HL-60/S4 treated with retinoic acid at 250 ng/mL for 4 days and 3 days (cell line): ENCODE measurements around the gene CIAO3.
"Not testable (repeated sequence)": the region's sequence is repeated elsewhere in the genome, so short reads cannot be mapped to it uniquely, and the experiment has no call there.

Source experiments
- in situ Hi-C: fragments of 300-500 bp; cut with MboI; formaldehyde crosslinking; loops from 2 replicates; pipeline ENCODE4 v1.7.0; 2022; ENCODE audit warnings: low sequenced_read_pairs

Gene CIAO3

GRCh38 chr16:760545-761343, 19.9 kb upstream of the CIAO3 start, which contains the start of gene MSLN:
MSLN (plus strand) TSS chr16:760734; CDS start chr16:762681, 1,947 bp downstream.
- in situ Hi-C loops = no loop called here

- in situ Hi-C loops = no loop called here
Measured at GRCh38 chr16:760065-760464, 19.3 kb upstream of the CIAO3 start.

GRCh38 chr16:759110-759910, 18.5 kb upstream of the CIAO3 start:
- in situ Hi-C loops = no loop called here

- in situ Hi-C loops = no loop called here
Measured at GRCh38 chr16:756428-756827, 15.6 kb upstream of the CIAO3 start.

GRCh38 chr16:754656-755055, 13.9 kb upstream of the CIAO3 start:
- in situ Hi-C loops = no loop called here

- in situ Hi-C loops = not testable (repeated sequence)
Measured at GRCh38 chr16:754121-754607, 13.4 kb upstream of the CIAO3 start.

- in situ Hi-C loops = no loop called here
Measured at GRCh38 chr16:752007-752312, 11.2 kb upstream of the CIAO3 start.

GRCh38 chr16:751152-752006, 10.6 kb upstream of the CIAO3 start:
- in situ Hi-C loops = no loop called here

- in situ Hi-C loops = no loop called here
Measured at GRCh38 chr16:750485-750884, 9.7 kb upstream of the CIAO3 start.

- in situ Hi-C loops = no loop called here
Measured at GRCh38 chr16:749010-749409, 8.2 kb upstream of the CIAO3 start.

GRCh38 chr16:747978-748746, 7.4 kb upstream of the CIAO3 start:
- in situ Hi-C loops = no loop called here

GRCh38 chr16:746637-747036, 5.8 kb upstream of the CIAO3 start:
- in situ Hi-C loops = no loop called here

- in situ Hi-C loops = no loop called here
Measured at GRCh38 chr16:745739-746138, 4.9 kb upstream of the CIAO3 start.

- in situ Hi-C loops = no loop called here
Measured at GRCh38 chr16:743794-744500, 3.1 kb upstream of the CIAO3 start.

- in situ Hi-C loops = not testable (repeated sequence)
Measured at GRCh38 chr16:742894-743293, 2.1 kb upstream of the CIAO3 start.

- in situ Hi-C loops = no loop called here
Measured at GRCh38 chr16:741986-742629, 1.3 kb upstream of the CIAO3 start.

GRCh38 chr16:740459-740763, 386 bp downstream of the CIAO3 start:
- in situ Hi-C loops = no loop called here

GRCh38 chr16:739560-740458, 988 bp downstream of the CIAO3 start:
- in situ Hi-C loops = no loop called here
